HG02943 (cell line): ENCODE measurements around the gene HKDC1.
"Not testable (repeated sequence)": the region's sequence is repeated elsewhere in the genome, so short reads cannot be mapped to it uniquely, and the experiment has no call there.

ENCODE experiments used
- ATAC-seq: cut with Tn5 transposase; IDR thresholded peaks from one replicate; pipeline ENCODE4 v1.9.1; 2021; ENCODE audit warnings: mild to moderate bottlenecking, low read depth, moderate library complexity; ENCODE audit not compliant: unreplicated experiment

The HKDC1 gene

DNA sequence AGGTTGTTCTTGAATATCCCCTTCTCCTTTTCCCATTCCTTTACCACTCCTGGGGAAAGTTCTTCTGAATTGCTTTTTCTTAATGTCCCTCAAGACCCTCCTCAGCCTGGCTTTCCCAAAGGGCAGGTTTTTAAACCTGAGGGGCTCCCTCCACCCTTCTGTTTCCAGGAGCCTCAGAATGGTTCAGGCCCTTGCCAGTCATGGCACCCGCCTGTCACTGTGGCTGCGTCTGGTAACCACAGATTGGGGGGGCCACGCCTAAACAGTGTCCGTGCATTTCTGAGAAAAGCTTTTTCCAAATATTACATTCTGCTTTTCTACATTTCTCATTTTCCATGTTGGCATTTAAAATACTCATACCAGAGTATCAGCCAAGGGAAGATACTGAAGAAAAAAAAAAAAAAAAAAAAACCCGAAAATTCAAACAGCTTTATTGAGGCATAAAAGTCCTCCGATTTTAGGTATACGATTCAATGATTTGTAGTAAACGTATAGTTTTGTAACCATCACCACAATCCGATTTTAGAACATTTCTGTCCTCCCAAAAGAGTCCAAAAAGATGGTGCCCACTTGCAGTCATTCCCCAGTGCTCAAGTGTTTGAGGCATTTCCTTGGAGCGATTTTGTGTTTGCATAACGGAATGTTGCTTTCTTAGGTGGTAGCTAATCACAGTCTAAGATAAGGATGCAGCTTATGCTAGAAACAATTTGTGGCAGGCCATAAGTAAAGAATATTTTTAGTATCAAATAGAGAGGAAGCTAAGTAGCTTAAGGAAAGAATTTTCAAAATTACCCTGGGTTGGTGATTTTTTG lies 22.1 kb downstream of the HKDC1 start:
- ATAC-seq: no peak

DNA sequence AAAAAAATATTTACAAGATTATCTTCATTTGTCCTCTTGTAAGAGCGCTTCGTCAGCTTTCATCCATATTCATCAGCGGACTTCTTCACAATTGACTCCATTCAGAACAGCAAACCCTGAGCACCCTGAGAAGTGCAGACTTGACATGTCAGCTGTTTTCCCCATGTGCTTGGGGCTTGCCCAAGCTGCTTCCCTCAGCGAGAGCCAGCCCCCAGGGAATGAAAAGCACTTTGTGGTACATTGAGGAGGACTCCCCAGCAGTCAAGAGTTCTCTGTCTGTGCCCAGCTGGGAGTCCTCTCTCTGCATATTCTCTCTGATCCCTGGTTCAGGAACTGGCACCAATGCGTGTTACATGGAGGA lies 22.7 kb downstream of the HKDC1 start:
- no peak for ATAC-seq

DNA sequence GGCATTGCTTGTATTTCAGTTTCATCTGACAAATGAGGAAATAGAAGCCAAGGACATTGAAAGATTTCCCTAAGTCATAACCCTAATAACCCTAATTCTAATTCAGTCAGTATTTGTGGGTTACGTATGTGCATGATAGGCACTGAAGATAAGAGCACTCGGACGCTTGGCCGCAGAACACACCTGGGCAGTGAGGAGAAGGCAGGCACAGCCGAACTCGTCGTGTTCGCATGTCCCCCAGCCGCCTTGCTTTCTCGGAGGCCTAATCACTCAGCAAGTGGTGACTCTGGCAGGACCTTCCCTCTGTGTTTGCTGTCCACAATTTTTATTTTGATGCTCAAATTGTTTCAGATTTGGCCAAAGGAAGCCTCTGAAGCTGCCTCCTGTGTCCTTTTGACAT lies 23.7 kb downstream of the HKDC1 start:
- no peak for ATAC-seq

DNA sequence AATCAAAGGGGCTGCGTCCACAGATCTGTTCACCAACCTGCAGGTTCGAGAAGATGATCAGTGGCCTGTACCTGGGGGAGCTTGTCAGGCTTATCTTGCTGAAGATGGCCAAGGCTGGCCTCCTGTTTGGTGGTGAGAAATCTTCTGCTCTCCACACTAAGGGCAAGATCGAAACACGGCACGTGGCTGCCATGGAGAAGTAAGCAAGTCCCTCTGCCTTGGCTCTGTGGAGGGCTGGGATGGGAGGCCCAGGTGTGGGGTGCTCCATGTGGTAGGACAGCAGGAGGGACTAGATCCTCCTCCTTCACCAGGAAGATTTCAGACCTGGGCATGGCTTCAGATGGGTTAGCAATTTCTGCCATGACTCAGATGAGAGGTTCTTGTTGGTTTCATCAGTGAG lies 25.9 kb downstream of the HKDC1 start:
- no peak for ATAC-seq

DNA sequence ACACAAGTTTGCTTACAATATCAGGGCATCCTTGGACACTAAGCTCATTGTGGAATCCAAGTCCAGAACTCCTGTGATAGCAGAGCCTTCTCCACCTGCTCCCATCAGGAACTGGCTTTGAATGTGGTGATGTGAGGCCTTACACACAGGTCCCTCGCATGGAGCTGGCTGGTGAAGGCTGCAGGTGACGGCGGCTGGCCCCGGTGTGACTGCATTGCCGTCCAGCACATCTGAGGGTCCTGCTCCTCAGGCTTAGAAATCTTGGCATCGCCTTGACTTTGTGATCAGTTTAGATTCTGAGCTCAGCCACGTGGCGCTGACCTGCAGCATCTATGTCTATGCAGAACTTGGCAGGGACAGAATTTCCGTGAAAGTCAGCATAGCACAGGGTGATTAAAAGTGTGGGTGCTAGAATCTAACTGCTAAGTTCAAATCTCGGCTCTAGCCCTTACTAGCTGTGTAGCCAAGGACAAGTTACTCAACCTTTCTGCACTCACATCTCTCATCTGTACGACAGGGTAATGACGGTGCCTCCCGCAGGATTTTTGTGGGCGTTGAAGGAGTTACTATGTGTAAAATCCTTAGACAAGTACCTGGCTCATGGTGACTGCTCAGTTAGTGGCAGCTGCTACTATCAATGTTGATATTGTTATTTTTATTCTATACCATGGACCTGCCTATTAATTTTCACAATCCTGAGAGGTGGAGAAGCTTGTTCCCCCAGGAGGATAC lies 26.6 kb downstream of the HKDC1 start:
- ATAC-seq: no peak

DNA sequence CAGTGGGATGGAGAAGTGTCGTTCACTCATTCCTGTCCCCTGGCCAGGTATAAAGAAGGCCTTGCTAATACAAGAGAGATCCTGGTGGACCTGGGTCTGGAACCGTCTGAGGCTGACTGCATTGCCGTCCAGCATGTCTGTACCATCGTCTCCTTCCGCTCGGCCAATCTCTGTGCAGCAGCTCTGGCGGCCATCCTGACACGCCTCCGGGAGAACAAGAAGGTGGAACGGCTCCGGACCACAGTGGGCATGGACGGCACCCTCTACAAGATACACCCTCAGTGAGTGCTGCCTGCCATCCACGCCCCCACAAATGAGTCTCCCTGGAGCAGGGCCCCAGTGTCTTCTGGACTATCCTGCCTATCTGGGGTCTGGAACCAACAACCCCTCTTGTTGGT lies 27.2 kb downstream of the HKDC1 start:
- ATAC-seq: no peak

DNA sequence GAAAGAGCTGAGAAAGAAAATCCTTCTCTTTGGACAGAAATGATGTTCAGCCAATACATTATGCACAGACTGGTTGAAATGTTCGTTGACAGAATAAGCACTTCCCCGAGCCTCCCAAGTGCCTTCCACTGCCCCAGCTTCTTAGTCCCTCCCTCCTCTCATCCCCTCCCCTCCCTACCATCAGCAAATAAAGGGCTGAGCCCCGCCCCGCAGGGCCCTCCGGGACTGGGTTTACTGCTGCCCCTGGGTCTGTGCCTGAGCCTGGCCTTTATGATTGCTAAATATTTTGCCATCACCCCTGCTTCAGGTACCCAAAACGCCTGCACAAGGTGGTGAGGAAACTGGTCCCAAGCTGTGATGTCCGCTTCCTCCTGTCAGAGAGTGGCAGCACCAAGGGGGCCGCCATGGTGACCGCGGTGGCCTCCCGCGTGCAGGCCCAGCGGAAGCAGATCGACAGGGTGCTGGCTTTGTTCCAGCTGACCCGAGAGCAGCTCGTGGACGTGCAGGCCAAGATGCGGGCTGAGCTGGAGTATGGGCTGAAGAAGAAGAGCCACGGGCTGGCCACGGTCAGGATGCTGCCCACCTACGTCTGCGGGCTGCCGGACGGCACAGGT lies 28.1 kb downstream of the HKDC1 start:
- ATAC-seq: no peak

DNA sequence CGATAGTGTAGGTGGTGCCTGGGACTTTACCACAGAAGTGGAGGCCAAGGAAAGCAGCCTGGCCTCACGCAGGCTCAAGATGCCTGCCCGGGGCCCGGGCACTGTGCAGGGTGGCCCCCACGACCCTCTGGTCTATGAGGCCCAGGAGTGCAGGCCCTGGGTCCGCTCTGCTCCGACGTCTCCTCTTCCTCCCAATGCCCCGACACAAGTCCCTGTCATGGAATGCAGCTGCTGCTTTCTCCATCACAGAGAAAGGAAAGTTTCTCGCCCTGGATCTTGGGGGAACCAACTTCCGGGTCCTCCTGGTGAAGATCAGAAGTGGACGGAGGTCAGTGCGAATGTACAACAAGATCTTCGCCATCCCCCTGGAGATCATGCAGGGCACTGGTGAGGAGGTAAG lies 29.9 kb downstream of the HKDC1 start:
- ATAC-seq: no peak

DNA sequence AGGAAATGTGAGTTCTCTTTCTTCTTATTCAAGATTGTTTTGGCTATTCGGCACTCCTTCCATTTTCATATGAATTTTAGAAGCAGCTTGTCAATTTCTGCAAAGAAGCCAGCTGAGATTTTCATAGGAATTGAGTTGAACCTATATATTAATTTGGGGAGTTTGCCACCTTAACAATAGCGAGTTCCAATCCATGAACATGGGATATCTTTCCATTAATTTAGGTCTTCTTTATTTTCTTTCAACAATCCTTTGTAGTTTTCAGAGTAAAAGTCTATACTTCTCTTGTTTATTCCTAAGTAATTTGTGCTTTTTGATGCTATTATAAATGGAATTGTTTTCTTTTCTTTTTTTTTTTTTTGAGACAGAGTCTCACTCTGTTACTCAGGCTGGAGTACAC lies 31.3 kb downstream of the HKDC1 start:
- not testable (repeated sequence) for ATAC-seq

DNA sequence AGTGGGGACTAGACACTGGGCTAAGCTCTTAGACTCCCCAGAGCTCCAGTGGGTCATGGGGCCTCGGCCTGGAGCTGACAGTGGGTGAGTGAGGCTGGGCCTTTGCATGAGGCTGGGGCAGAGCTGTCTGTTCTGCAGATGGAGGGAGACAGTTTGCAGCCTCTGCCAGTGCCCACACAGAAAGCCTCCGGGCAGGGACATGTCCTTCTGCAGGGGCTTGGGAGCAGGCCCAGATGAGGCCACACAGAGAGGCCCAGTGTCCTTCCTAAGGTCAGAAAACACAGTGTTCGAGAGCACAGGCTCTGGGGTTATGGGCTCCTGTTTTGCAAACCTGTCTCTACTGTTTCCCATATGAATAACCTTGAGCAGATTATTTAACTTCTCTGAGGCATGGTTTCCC lies 33.0 kb downstream of the HKDC1 start:
- ATAC-seq: no peak

DNA sequence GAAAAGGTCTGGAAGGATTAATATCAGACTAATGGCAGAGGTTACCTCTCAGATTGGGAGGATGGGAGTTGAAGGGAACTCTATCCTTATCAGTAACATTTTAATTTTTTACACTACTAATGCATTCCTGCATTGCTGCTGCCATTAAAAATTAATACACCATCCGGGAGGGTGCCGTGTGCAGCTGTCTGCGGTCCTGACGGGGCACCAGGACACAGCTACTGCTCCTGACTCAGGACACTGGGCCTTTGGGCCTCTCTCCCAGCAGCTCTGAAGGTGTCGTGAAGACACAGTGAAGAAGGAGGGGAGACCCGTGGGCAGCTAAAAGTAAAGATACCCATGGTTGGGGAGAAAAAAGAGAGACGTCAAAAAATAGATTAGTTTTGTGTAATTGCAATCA lies 34.7 kb downstream of the HKDC1 start:
- ATAC-seq: no peak

DNA sequence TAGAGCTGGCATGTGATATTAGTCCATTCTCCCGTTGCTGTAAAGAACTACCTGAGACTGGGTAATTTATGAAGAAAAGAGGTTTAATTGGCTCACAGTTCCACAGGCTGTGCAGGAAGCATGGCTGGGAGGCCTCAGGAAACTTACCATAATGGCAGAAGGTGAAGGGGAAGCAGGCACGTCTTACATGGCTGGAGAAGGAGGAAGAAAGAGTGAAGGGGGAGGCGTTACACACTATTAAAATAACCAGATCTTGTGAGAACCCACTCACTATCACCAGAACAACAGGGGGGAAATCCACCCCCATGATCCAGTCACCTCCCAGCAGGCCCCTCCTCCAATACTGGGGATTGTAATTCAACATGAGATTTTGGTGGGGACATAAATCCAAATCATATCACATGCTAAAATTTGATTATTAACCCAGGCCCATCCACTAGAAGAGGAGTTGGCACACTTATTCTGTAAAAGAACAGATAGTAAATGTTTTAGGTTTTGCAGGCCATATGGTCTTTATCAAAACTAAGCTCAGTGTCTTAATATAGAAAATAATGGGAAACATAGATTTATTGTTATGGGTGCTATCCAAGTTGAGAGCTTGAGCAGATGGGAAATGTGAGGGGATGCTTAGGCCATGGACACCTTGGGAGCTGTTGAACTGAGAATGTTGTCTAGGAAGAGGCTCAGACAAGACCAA lies 39.6 kb downstream of the HKDC1 start:
- ATAC-seq: no peak

DNA sequence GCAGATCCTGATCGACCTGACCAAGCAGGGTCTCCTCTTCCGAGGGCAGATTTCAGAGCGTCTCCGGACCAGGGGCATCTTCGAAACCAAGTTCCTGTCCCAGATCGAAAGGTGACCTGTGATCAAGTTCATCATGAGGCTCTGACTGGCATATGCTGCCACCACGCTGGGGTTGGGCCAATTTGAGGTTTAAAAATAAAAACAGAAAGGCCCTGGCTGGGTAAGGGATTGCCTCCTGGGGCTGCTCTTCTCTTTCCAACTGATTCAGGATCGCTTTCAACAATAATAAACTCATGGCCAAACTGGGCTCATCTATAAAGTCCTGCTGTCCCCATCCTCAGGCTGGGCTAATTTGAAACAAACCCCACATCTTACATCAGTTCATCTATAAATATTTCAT lies 41.1 kb downstream of the HKDC1 start:
- no peak for ATAC-seq

DNA sequence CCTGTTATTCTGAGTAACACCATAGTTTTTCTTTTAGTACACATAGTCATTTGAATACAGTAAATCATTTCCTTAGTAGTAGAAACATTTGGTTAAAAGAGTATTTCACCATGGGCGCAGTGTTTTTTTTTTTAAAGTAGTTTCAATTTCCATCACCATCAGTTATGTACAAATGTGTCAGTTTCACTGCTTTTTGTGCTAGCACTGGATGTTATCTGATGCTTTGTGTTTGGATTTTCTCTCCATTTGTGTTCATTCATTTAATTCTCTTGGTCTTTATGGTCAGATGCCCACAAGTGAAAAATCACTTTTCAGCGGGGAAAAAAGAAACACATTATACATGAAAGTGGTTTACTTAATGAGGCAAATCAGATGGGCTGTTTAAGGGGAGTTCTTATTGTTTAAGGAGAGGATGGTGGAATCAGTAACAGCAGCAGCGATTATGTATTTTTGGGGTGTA lies 42.2 kb downstream of the HKDC1 start:
- no peak for ATAC-seq

DNA sequence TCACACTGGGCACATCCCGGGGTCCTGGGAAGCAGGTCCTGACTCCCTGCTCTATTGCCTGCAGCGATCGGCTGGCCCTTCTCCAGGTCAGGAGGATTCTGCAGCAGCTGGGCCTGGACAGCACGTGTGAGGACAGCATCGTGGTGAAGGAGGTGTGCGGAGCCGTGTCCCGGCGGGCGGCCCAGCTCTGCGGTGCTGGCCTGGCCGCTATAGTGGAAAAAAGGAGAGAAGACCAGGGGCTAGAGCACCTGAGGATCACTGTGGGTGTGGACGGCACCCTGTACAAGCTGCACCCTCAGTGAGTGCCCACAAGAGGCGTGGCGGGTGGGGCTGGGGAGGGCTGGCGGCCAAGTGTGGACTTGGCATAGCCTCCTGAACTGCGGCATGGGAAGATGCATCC lies 45.4 kb downstream of the HKDC1 start:
- ATAC-seq: no peak

DNA sequence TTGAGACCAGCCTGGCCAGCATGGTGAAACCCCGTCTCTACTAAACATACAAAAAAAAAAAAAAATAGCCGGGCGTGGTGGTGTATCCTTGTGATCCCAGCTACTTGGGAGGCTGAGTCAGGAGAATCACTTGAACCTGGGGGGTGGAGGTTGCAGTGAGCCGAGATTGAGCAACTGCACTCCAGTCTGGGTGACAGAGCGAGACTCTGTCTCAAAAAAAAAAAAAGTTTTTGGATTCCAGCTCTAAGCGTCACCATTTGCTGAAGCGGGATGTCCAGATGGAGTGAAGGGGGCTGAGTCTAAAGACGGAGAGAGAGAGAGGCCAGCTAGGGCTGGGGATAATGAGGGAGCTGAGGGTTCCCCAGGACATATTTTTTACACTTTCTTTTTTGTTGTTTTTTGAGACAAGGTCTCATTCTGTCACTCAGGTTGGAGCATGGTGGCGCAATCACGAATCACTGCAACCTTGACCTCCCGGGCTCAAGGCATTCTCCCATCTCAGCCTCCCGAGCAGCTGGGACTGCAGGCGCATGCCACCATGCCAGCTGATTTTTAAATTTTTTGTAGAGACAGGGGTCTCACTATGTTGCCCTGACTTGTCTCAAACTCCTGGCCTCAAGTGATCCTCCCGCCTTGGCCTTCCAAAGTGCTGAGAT lies 48.8 kb downstream of the HKDC1 start:
- no peak for ATAC-seq

DNA sequence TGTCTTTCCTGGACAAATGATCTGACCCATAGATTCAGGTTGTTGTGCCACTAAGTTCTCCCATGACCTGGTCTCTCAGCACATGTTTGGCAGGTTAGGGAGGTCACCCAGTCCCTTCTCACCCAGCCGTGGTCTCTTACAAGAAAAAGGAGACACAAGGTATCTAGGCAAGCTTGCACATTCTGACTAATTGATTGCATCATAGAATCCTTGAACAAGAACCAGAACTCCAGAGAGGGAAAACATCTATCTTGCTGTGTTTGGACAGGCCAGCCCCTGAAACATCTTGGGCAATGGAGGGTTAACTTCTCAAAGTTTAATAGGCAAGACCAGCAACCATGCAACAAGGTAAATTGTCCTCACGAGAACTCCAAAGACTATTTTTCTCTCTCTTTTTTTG lies 49.6 kb downstream of the HKDC1 start:
- no peak for ATAC-seq

DNA sequence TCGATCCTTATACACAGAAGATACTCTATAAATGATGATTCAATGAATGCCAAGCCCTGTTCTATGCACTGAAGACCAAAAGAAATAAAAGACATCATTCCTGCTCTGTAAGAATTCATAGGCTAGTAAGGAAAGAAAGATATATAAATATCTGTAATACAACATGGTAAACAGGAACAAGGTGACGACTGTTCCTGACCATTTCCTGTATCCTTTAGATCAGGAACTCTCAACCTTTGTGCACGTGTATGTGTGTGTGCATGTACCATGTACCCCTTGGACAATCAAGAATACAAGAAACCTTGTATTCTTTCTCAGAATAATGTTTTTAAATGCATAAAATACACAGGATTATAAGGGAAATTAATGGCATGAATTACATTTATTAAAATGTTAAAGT lies 50.9 kb downstream of the HKDC1 start:
- ATAC-seq: no peak

DNA sequence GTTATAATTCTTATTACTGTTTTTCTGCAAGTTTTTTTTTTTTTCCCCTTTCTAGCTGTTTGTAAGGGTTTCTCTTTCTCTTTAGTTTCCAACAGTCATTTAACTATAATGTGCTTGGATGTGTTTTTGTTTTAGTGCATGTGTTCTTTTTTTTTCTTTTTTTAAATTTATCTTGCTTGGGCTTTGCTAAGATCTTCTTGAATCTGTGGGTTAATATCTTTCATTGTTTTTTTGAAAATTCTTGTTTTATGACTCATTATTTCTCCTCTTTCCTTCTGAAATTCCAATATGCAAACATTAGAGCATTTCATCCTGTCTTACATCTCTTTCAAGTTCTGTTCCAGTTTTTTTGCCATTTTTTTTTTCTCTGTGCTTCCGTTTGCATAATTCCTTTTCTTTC lies 52.5 kb downstream of the HKDC1 start:
- no peak for ATAC-seq

DNA sequence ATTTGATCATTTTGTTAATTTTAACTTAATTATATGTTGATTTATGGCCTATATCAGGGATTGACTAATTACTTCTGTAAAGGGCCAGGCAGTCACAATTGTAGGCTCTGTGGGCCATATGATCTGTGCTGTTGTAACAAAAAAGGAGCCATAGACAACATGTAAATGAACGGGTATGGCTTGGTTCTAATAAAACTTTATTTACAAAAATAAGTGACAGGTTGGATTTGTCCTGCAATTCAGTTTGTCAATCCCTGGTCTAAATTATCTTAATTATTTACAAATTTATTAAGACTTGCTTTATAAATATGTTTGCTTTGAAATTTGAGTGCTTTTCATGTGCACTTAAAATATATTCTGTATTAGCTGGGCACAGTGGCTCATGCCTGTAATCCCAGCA lies 55.3 kb downstream of the HKDC1 start:
- ATAC-seq: no peak

DNA sequence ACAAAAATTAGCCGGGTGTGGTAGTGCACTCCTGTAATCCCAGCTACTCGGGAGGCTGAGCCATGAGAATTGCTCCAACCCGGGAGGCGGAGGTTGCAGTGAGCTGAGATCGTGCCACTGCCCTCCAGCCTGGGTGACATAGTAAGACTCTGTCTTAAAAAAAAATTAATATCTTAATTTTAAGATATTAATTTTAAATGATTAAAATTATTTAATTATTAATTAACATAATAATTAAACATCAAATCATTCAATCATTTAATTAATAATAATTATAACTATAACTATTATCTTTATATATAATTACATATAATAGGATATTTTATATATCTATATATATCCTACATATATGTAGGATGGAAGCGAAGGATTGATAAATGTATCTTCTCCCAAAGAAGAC lies 56.4 kb downstream of the HKDC1 start:
- no peak for ATAC-seq
